ENCODE data around the gene BICC1. TPM values are rescaled to one million over a fixed set of nuclear protein-coding genes. Genes with fewer than 3 reads are reported as not detected.

BICC1 gene
- polyA plus RNA-seq, 3 donors, result 0.02 to 0.24 (median 0.14) TPM

DNA sequence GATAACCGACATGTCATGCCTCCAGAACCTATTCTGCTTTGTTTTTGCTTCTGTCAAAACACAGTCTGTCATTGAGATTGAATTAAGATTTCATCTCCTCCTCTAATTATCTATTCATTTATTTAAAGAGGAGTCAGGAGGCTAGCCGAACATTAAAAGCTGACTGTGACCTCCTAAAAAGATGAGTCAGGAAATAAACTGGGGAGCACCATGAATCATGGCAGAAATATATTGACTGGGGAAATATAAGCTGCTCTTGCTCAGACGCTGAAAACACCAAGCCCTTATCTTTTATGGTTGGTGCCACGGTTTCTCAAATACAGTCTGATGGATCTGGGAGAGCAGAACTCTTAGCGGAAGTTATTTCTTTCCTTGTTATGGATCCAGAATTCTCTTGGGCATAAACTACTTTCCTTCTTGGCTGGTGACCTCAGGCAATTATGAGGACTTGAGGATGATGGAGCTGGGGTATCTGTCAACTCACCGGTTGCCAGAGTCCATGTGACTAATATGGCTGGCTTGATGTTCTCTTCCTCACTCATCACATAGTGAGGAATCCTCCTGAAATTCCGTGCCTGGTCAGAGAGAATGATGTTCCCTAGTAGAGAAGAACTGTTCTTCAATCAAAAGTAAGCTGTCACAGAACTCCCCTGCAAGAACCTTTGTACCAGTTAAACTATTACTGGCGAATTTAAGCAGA, 356.2 kb downstream of the BICC1 start:
- intact Hi-C loops (cut with micrococcal nuclease), result no loop called here

GRCh38 chr10:58870070-58870469, 357.4 kb downstream of the BICC1 start:
- Histone ChIP-seq H3K36me3 (replicated peaks in 1 of 2; ENCODE audit: control insufficient read depth in 1 of 2, insufficient read depth in 2 of 2, low read length in 2 of 2) (no peaks in the 10 kb centered on the region), H3K9ac (ENCODE audit: insufficient read depth, low read length, poor library complexity, severe bottlenecking) (no peak overlapping the region), H3K4me2 (replicated peaks; ENCODE audit: extremely low read depth, low read length, poor library complexity, severe bottlenecking) (no peak overlapping the region), H3K4me3 (replicated peaks in 1 of 3; ENCODE audit: low read depth in 2 of 3, low read length in 3 of 3) (no peak overlapping the region), H3K27ac (ENCODE audit: low read depth in 1 of 2, low read length in 2 of 2) (no peak overlapping the region), H3K4me1 (ENCODE audit: control insufficient read depth in 1 of 2, insufficient read depth in 2 of 2, low read length in 2 of 2) (no peaks in the 10 kb centered on the region), H3K27me3 (ENCODE audit: control insufficient read depth in 2 of 2, insufficient read depth in 2 of 2, low read length in 2 of 2) (no peaks in the 10 kb centered on the region), H3K79me2 (ENCODE audit: insufficient read depth, low read length) (no peaks in the 10 kb centered on the region), H3K9me3 (replicated peaks in 1 of 2; ENCODE audit: control insufficient read depth in 1 of 2, insufficient read depth in 1 of 2, low read length in 2 of 2) (no peaks in the 10 kb centered on the region), H2AFZ (ENCODE audit: insufficient read depth, low read depth, low read length, poor library complexity, severe bottlenecking) (no peak overlapping the region), H4K20me1 (ENCODE audit: insufficient read depth, low read length) (no peaks in the 10 kb centered on the region)
- no peak overlapping the region for H3K4me3 Mint-ChIP-seq
- WGBS (ENCODE audit: insufficient coverage), result 100% methylated on average over 1 of the region's 4 CpGs
- no peak for TF ChIP-seq CTCF (IDR thresholded peaks at IDR 0.05)
- H3K9me3 Mint-ChIP-seq, result peaks cover 0 to 9% (median 5%) of the 10 kb centered on the region in 7 donors
- no peak for DNase-seq
- H3K36me3 Mint-ChIP-seq, result no peaks in the 10 kb centered on the region
- intact Hi-C loops (cut with micrococcal nuclease), result no loop called here
- peaks cover 0 to 2% (median 0%) of the 10 kb centered on the region in 3 donors for H3K27me3 Mint-ChIP-seq (ENCODE audit: low read depth in 3 of 3)
- no peaks in the 10 kb centered on the region for H3K4me1 Mint-ChIP-seq
- no peak overlapping the region for H3K27ac Mint-ChIP-seq

More for the DNA sequence above, 356.2 kb downstream of the BICC1 start:
- no peak overlapping the region for H3K4me3 ChIP-seq (replicated peaks in 1 of 3; ENCODE audit: low read depth in 2 of 3, low read length in 3 of 3)
- H3K9me3 Mint-ChIP-seq, result peaks cover 0 to 11% (median 7%) of the 10 kb centered on the region in 7 donors
- H3K9me3 ChIP-seq (replicated peaks in 1 of 2; ENCODE audit: control insufficient read depth in 1 of 2, insufficient read depth in 1 of 2, low read length in 2 of 2), result no peaks in the 10 kb centered on the region
- WGBS (ENCODE audit: insufficient coverage), result 86% methylated on average over 2 of the region's 8 CpGs
- H3K27ac ChIP-seq (ENCODE audit: low read depth in 1 of 2, low read length in 2 of 2), result no peak overlapping the region
- no peak overlapping the region for H3K27ac Mint-ChIP-seq
- no peaks in the 10 kb centered on the region for H3K4me1 ChIP-seq (ENCODE audit: control insufficient read depth in 1 of 2, insufficient read depth in 2 of 2, low read length in 2 of 2)
- H2AFZ ChIP-seq (ENCODE audit: insufficient read depth, low read depth, low read length, poor library complexity, severe bottlenecking), result no peak overlapping the region
- no peaks in the 10 kb centered on the region for H3K4me1 Mint-ChIP-seq
- H3K36me3 ChIP-seq (replicated peaks in 1 of 2; ENCODE audit: control insufficient read depth in 1 of 2, insufficient read depth in 2 of 2, low read length in 2 of 2), result no peaks in the 10 kb centered on the region
- no peak overlapping the region for H3K4me2 ChIP-seq (replicated peaks; ENCODE audit: extremely low read depth, low read length, poor library complexity, severe bottlenecking)
- H3K36me3 Mint-ChIP-seq, result no peaks in the 10 kb centered on the region
- H3K27me3 Mint-ChIP-seq (ENCODE audit: low read depth in 3 of 3), result peaks cover 0 to 2% (median 0%) of the 10 kb centered on the region in 3 donors
- no peaks in the 10 kb centered on the region for H4K20me1 ChIP-seq (ENCODE audit: insufficient read depth, low read length)
- H3K4me3 Mint-ChIP-seq, result no peak overlapping the region
- no peaks in the 10 kb centered on the region for H3K27me3 ChIP-seq (ENCODE audit: control insufficient read depth in 2 of 2, insufficient read depth in 2 of 2, low read length in 2 of 2)
- H3K79me2 ChIP-seq (ENCODE audit: insufficient read depth, low read length), result no peaks in the 10 kb centered on the region
- H3K9ac ChIP-seq (ENCODE audit: insufficient read depth, low read length, poor library complexity, severe bottlenecking), result no peak overlapping the region
- no peak for DNase-seq
- TF ChIP-seq CTCF (IDR thresholded peaks at IDR 0.05), result no peak
